Mononuclear cell (primary cell): ENCODE results near the gene ANKRD27. TPM values are rescaled to one million over a fixed set of nuclear protein-coding genes. Genes with fewer than 3 reads are reported as not detected.
"Not testable (repeated sequence)": the region's sequence is repeated elsewhere in the genome, so short reads cannot be mapped to it uniquely, and the experiment has no call there.

ENCODE experiments used
- H3K27me3 ChIP-seq: 2 replicates; pipeline ENCODE4 v1.6.0; 2011; ENCODE audit warnings: low read length, control low read depth; ENCODE audit not compliant: insufficient read depth
- H3K4me1 ChIP-seq: 2 replicates; pipeline ENCODE4 v1.5.1; 2011; ENCODE audit warnings: mild to moderate bottlenecking, low read length, control low read depth; ENCODE audit not compliant: insufficient read depth
- H3K4me3 ChIP-seq: 2 replicates; pipeline ENCODE4 v1.5.1; 2011; ENCODE audit warnings: mild to moderate bottlenecking, low read length, moderate library complexity
- H3K9me3 ChIP-seq: 2 replicates; pipeline ENCODE4 v1.5.1; 2011; ENCODE audit warnings: low read depth, mild to moderate bottlenecking, control low read depth, low read length
- total RNA-seq: library from RNA; depleted of rRNA; stranded (reverse); fragments of >200 nt; gene quantifications from one replicate; pipeline ENCODE4 v1.2.3, GENCODE V29; 2012

Gene ANKRD27
- 22.5 TPM for total RNA-seq

GRCh38 chr19:32674931-32675719 is at the start of gene ANKRD27:
Gene ANKRD27 (minus strand): TSS chr19:32675180. CDS start chr19:32659015, 16,165 bp downstream.
- no peaks in the 10 kb centered on the region for H3K9me3 ChIP-seq
- H3K27me3 ChIP-seq = peaks cover 15% of the 10 kb centered on the region
- H3K4me3 ChIP-seq = peak within 1 kb of the TSS; percentile 78
- peaks cover 52% of the 10 kb centered on the region for H3K4me1 ChIP-seq

DNA sequence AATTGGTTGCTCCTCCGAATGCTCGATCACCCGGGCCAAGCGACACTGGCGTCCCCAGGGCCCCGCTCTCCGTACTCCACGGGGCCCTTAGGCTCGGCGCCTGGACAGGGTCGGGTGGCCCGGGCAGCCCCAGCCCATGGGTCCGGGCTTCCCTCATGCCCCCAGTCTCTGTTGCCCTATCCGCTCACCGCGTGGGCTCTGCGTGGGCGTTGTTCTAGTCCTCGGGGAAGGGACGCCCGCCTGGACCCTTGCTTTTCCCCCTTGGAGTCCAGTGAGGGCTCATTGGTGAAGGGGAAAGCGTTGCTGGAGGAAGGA is 45.9 kb upstream of the ANKRD27 start:
- Histone ChIP-seq H3K4me3 (no peak overlapping the region), H3K27me3 (no peaks in the 10 kb centered on the region), H3K9me3 (no peaks in the 10 kb centered on the region), H3K4me1 (no peaks in the 10 kb centered on the region)

DNA sequence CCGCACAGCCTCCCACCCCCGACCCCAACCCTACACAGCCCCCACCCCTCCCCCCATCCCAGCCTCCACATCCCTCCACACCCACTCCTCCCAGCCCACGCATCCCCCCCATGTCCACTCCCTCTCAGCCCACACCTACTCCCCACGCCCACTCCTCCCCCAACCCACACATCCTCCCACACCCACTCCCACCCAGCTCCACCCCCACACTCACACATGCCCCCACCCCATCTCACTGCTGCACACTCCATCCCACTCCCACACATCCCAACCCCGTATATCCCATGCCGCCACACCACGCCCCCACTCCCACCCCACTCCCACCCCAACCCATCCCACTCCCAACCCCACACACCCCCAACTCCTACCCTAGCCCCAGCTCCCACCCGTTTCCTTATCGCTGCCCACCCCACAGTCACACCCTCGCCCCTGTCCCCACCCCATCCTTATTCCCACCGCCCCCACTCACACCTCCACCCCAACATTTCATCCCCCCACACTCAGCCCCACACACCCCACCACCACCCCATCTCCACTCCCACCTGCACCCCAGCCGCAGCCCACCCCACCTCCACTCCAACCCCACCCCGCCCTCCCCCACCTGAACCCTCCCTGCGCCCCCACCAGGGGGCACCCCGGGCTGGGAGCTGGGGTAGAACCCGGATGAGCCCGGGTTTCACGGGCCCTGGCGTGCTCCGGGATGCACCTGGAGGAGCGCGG is 45.4 kb upstream of the ANKRD27 start:
- no peaks in the 10 kb centered on the region for H3K27me3 ChIP-seq
- no peak overlapping the region for H3K4me3 ChIP-seq
- no peaks in the 10 kb centered on the region for H3K4me1 ChIP-seq
- no peaks in the 10 kb centered on the region for H3K9me3 ChIP-seq

- Histone ChIP-seq H3K4me1 (no peaks in the 10 kb centered on the region), H3K27me3 (no peaks in the 10 kb centered on the region), H3K9me3 (no peaks in the 10 kb centered on the region), H3K4me3 (no peak within 1 kb of the TSS)
These were observed 44.7 kb upstream of the ANKRD27 start, which contains the start of gene TDRD12 for GRCh38 chr19:32719611-32720059. Gene TDRD12 (plus strand): TSS chr19:32719767. CDS start chr19:32720073, 306 bp downstream.

GRCh38 chr19:32718286-32718685 is 43.3 kb upstream of the ANKRD27 start:
- Histone ChIP-seq H3K9me3 (no peaks in the 10 kb centered on the region), H3K27me3 (no peaks in the 10 kb centered on the region), H3K4me3 (no peak overlapping the region), H3K4me1 (no peaks in the 10 kb centered on the region)

- no peaks in the 10 kb centered on the region for H3K27me3 ChIP-seq
- H3K4me3 ChIP-seq = no peak overlapping the region
- H3K9me3 ChIP-seq = no peaks in the 10 kb centered on the region
- no peaks in the 10 kb centered on the region for H3K4me1 ChIP-seq
These were observed 42.5 kb upstream of the ANKRD27 start for GRCh38 chr19:32717496-32717895.

GRCh38 chr19:32716203-32716602 is 41.2 kb upstream of the ANKRD27 start:
- H3K27me3 ChIP-seq, H3K9me3 ChIP-seq, H3K4me3 ChIP-seq, H3K4me1 ChIP-seq: not testable (repeated sequence)

- Histone ChIP-seq H3K27me3 (no peaks in the 10 kb centered on the region), H3K4me1 (no peaks in the 10 kb centered on the region), H3K9me3 (no peaks in the 10 kb centered on the region), H3K4me3 (no peak overlapping the region)
These were observed 36.8 kb upstream of the ANKRD27 start for GRCh38 chr19:32711747-32712146.

DNA sequence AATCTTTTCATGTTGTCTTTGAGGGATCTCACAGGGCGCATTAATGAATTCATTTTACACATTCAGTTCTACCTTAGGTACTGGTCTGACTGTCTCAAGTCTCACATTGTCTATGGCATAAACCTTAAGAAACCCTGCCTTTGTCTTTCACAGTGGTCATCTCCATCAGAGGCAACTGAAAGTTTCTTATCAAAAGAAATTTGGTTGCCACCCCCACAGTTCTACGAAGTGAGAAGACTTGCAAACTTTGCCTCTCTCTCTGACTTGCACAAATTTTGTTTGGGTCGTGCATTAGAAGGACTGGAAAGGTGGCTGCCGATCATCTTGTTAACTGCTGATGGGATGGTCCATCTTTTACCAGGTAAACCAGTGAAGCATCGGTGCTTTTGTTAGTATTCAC is 34.1 kb upstream of the ANKRD27 start:
- no peak overlapping the region for H3K4me3 ChIP-seq
- peaks cover 3% of the 10 kb centered on the region for H3K9me3 ChIP-seq
- no peaks in the 10 kb centered on the region for H3K27me3 ChIP-seq
- no peaks in the 10 kb centered on the region for H3K4me1 ChIP-seq

DNA sequence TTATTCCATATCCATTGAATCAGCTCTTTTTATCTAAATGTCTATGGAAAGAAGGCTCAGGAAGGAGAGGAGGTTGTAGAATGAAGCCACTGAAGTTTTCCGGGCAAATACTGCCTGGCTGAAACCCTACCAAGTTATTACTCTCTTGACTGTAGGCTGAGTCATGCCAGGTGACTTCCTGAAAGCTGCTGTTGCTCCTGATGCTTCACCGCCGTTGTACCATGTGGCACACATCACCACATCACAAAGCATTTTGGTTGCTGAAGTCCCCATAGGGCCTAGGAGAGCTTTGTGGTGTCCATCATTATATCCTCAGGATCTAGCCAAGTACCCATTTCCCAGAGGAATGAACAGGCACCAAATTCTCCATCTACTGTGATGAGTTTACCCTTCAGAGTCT is 33.5 kb upstream of the ANKRD27 start:
- peaks cover 7% of the 10 kb centered on the region for H3K9me3 ChIP-seq
- no peak overlapping the region for H3K4me3 ChIP-seq
- H3K27me3 ChIP-seq = no peaks in the 10 kb centered on the region
- no peaks in the 10 kb centered on the region for H3K4me1 ChIP-seq

GRCh38 chr19:32704006-32704405 is 29.0 kb upstream of the ANKRD27 start:
- H3K27me3 ChIP-seq, H3K9me3 ChIP-seq, H3K4me1 ChIP-seq, H3K4me3 ChIP-seq: not testable (repeated sequence)

- H3K4me1 ChIP-seq = peaks cover 3% of the 10 kb centered on the region
- peaks cover 7% of the 10 kb centered on the region for H3K9me3 ChIP-seq
These were observed 27.0 kb upstream of the ANKRD27 start for GRCh38 chr19:32702010-32702409.

DNA sequence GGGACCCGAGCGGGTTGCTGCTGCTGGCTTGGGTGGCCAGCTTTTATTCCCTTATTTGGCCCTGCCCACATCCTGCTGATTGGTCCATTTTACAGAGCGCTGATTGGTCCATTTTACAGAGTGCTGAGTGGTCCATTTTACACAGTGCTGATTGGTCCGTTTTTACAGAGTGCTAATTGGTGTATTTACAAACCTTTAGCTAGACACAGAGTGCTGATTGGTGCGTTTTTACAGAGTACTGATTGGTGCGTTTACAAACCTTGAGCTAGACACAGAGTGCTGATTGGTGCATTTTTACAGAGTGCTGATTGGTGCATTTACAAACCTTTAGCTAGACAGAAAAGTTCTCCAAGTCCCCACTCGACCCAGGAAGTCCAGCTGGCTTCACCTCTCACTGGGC is 25.1 kb upstream of the ANKRD27 start:
- peaks cover 21% of the 10 kb centered on the region for H3K4me1 ChIP-seq
- not testable (repeated sequence) for H3K9me3 ChIP-seq, H3K4me3 ChIP-seq, H3K27me3 ChIP-seq

More at GRCh38 chr19:32702010-32702409, 27.0 kb upstream of the ANKRD27 start:
- H3K27me3 ChIP-seq = no peaks in the 10 kb centered on the region
- no peak overlapping the region for H3K4me3 ChIP-seq

- peaks cover 52% of the 10 kb centered on the region for H3K4me1 ChIP-seq
- not testable (repeated sequence) for H3K9me3 ChIP-seq, H3K4me3 ChIP-seq, H3K27me3 ChIP-seq
These were observed 21.8 kb upstream of the ANKRD27 start for GRCh38 chr19:32696771-32697170.

GRCh38 chr19:32695506-32695905 is 20.5 kb upstream of the ANKRD27 start:
- not testable (repeated sequence) for H3K9me3 ChIP-seq, H3K27me3 ChIP-seq, H3K4me3 ChIP-seq
- H3K4me1 ChIP-seq = peaks cover 64% of the 10 kb centered on the region

DNA sequence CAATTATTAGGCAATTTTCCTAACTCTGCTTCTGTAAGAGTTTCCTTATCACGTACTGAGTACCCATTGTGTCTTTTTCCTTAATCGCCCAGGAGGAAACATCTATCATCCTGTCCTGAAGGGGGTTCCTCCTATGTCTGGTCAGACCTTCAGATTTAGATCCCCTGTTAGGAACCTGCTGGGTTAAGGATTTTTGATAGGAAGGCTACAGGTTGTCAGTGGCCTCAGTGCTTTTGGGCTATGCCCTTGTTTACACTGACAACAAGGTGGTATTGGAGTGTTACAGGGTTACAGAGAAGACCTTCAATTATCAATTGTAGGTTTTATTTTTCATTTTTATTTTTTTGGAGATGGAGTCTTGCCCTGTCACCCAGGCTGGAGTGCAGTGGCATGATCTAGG is 19.9 kb upstream of the ANKRD27 start:
- H3K4me3 ChIP-seq, H3K9me3 ChIP-seq: not testable (repeated sequence)
- peaks cover 68% of the 10 kb centered on the region for H3K4me1 ChIP-seq

More for the DNA sequence above, 19.9 kb upstream of the ANKRD27 start:
- H3K27me3 ChIP-seq = not testable (repeated sequence)
